Tracheal epithelial cell (primary cell): ENCODE measurements around the gene SEPTIN7. TPM values are rescaled to one million over a fixed set of nuclear protein-coding genes. Genes with fewer than 3 reads are reported as not detected.

Experiments
- total RNA-seq: library from RNA; depleted of rRNA; stranded (reverse); fragments of >200 nt; gene quantifications from 2 replicates; pipeline ENCODE4 v1.2.1, GENCODE V29; 2014

SEPTIN7 gene
- total RNA-seq, result 116 and 129 TPM in 2 replicates

GRCh38 chr7:35800718-35801391 lies at the start of gene SEPTIN7:
Gene SEPTIN7 (plus strand): TSS chr7:35801057. CDS start chr7:35801210, 153 bp downstream.

Other genes with a start within 250 kb of the SEPTIN7 start
- 25.1 and 35.6 TPM in 2 replicates for gene HERPUD2, start 105.9 kb upstream of the SEPTIN7 start, total RNA-seq